Kasumi-1 (cell line): ENCODE results near the gene CDK10.
"Not testable (repeated sequence)": the region's sequence is repeated elsewhere in the genome, so short reads cannot be mapped to it uniquely, and the experiment has no call there.

Source experiments
- DNase-seq, 2 experiments: peaks; one replicate each; lab custom pipeline; 2025; lab: John Stamatoyannopoulos, UW

Gene CDK10

DNA sequence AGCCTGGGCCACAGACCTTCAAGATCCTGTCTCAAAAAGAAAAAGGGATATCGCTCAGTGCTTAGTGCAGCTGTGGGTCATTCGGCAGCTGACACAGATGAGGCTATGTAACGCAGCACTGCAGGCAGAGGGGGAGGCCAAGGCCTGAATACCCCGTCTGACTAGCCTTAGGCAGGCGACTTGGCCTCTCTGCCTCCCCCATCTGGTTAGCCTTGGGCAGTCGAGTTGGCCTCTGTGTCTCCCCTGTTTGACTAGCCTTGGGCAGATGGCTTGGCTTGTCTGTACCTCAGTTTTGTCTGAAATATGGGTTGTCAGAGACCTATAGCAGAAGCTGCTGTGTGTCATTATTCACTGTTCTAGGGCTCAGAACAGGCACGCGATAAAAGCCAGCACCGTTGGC is 18.9 kb upstream of the CDK10 start:
- no peak for DNase-seq

DNA sequence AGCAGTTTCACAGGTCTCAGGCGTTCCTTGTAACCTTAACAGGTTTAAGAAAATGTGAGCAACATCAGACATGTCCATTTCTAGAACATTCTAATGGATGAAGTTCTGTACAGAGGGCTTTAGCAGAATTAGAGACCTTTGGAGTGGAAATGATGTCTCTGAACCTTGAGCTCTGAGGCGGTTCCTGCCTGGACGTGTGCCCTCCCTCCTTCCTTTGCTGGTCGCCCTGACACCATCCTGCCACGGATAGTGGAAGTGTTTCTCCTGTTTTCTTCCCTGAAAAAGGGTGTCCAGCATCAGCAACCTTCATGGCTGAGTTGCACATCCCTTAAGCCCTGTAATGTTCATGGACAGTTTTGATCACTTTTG is 17.7 kb upstream of the CDK10 start:
- no peak for DNase-seq

DNA sequence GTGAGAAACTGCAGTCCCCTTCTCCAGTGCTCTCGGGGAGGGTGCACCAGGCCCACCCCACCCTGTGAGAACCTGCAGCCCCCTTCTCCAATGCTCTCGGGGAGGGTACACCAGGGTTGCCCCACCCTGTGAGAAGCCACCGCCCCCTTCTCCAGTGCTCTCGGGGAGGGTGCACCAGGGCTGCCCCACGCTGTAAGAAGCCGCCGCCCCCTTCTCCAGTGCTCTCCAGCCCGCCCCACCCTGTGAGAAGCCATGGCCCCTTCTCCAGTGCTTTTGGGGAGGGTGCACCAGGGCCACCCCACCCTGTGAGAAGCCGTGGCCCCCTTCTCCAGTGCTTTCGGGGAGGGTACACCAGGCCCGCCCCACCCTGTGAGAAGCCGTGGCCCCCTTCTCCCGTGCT is 16.7 kb upstream of the CDK10 start:
- no peak for DNase-seq

DNA sequence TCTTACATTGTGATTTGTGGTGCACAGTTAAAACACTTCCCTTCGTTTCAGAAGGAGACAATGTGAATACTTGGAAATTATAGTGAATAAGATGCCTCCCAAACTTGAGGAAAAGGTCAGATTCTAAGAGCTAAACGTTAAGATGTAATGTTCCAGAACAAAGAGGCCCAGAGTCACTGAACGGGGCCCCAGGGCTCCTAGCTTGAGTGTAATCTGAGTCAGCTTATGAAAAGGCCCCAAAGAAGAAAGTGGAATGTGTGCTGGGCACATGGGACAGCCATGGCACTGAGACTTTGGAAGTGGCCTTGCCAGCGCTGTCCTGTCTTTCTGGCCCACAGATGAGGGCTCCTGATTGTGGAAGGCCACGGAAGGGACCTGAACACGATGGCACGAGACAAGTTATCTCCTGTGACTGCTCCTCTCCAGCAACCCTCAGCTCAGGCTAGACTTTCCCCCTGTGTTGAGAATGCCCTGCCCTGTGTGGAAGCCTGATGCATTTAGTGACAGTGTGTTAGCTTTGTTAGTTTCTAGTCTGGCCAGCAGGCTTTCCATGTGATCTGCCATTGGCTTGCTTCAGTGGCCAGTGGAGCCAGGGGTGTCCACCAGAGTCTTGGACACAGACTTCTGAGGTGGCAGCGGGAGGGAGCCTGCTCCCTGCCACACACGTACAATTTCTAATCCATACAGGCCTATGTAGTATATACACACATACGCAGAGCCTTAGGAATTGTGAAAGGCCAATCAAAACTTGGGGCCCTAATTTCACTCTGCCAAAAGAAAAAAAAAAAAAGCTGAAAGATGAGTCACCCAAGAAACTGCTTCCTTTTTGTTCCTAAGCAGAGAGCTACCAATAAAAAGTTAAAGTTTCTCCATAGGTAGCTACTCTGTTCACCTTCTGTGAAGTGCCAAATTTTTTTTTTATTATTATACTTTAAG is 15.7 kb upstream of the CDK10 start:
- peak in 1 of 2 experiments; percentile 16 for DNase-seq

DNA sequence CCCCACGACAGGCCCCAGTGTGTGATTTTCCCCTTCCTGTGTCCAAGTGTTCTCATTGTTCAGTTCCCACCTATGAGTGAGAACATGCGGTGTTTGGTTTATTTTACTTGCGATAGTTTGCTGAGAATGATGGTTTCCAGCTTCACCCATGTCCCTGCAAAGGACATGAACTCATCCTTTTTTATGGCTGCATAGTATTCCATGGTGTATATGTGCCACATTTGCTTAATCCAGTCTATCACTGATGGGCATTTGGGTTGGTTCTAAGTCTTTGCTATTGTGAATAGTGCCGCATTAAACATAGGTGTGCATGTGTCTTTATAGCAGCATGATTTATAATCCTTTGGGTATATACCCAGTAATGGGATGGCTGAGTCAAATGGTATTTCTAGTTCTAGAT is 14.9 kb upstream of the CDK10 start:
- DNase-seq = not testable (repeated sequence)

DNA sequence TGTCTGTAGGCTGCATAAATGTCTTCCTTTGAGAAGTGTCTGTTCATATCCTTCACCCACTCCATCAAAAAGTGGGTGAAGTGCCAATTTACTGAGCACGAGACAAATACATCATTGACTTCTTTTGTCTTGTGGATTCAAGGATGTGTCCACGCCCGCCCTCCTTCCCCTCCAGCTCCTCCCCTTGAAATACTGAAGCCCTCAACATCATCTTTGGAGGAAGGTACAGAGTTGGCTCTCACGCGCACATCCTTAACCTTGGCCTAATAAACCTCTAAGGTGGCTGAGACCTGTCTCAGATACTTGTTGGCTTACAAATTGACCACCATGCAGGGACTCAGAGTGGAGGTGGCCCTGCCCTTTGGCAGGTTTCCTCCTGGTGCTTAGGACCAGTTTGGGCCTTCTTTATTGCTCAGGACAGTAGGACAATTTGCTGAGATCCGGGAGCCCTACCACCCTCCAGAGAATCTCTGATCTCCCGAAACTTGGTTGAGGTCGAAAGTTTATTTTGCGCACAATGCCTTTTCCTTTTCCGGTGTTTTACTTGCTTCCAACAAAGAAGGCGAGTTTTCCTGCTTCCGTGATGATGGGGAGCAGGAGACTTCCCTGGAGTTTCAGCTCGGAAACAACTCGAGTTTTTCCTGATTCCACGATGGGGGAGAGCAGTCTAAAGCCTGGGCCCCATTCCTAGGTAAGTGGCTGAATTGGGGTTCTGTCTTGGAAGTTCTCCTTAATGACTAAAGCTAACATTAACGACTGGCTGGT is 14.1 kb upstream of the CDK10 start:
- DNase-seq = no peak

DNA sequence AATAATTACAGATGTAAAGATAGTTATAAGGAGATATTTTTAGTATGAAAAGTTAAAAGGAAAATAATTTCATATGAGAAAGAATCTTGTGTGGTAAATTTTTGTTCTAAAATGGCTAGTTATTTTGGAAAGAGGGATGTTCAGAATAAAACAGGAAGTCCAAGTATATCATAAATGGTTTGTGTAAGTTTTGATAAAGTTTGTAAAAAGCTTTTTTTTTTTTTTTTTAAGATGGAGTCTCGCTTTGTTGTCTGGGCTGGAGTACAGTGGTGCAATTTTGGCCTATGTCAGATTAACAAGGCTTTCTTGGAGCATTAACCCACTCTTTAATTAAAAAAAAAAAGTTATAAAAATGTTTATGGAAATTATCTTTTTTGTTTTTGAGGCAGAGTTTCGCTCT is 8.2 kb upstream of the CDK10 start:
- peak in 1 of 2 experiments; percentile 22 for DNase-seq

DNA sequence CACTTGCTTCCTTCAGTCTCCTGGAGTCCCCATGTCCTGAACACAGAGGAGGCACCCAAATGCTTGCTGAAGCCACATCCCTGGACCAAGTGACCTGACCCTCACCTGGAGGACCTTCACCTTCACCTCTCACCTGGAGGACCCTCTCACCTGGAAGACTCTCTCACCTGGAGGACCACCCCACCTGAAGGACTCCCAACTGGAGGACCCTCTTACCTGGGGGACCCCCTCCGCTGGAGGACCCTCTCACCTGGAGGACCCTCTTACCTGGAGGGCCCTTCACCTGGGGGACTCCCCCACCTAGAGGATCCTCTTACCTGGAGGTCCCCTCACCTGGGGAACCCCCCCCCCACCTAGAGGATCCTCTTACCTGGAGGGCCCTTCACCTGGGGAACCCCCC is 573 bp upstream of the CDK10 start:
- no peak for DNase-seq

DNA sequence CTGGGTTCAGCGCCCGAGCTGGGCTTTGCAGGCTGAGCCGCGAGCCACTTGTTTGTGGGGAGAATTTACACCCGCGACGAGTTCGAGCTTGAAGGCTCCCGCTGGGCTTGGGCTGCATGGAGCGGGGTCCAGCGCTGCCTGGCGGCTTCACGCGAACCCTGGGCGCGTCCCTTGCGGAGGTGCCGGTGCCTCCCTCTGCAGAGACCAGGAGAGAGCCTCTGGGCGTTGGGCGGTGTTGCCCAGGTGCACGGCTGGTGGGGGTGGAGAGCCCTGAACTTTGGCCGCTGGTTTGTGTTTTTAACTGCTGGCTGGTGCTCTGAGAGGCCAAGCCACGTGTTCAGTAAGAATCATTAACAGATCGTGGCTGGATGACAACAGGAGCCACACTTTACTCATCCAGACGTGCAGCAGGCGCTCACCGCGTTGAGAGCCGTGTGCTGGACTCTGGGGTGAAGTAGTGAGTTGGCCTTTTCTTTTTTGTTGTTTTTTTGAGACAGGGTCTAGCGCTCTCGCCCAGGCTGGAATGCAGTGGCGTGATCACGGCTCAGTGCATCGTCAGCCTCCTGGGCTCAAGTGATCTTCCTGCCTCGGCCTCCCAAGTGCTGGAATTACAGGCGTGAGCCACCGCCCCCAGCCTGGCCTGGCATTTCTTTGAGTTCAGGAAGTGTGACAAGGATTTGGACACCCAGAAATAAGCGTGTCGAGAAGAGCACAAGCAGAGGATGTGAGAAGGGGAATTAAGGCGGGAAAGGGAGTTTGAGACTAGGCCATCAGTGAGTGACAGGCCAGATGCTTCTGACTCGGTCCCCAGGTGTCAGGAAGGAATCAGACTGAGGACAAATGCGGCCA is 827 bp downstream of the CDK10 start:
- DNase-seq = no peak

DNA sequence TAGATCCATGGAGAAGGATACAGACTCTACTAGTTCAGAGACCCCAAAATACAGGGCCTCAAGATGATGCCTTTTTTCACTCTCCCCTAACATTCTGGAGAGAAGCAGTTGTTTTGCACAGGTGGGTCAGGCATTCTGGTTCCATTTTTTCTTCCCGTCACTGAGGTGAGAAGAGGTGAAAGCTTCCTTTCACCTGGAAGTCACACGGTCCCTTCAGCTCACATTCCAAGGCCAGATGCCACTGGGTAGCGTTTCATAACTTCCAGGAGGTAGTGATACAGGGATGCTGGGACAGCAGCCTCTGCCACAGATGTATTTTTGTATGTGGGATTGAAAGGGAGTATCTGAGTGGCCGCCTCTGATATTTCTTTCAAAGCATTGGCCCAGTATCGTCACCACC is 1.9 kb downstream of the CDK10 start:
- DNase-seq = no peak

DNA sequence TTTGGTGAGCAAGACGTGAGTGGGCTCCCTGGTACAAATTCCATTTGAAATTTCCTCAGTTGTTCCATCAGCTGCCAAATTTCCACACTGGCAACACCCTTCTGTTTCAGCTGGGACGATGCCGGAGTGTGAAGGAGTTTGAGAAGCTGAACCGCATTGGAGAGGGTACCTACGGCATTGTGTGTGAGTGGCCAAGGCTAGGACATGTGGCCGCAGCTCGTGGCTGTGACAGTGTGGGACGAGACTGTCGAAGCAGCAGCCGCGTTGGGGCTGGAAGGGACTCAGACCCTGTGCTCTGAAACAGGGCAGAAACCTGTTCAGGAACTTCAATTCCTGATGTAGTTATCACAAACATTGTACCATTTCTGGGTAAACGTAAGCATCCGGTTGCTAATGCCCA is 2.7 kb downstream of the CDK10 start:
- no peak for DNase-seq

DNA sequence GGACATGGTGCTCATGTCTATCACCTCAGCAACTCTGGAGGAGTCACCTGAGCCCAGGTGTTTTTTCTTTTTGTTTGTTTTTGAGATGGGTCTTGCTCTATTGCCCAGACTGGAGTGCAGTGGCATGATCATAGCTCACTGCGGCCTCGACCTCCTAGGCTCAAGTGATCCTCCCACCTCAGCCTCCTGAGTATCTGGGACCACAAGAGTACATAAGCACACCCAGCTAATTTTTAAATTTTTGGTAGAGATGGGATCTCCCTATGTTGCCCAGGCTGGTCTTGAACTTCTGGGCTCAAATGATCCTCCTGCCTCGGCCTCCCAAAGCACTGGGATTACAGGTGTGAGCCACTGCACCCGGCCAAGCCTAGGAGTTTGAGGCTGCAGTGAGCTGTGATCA is 3.1 kb downstream of the CDK10 start:
- not testable (repeated sequence) for DNase-seq

DNA sequence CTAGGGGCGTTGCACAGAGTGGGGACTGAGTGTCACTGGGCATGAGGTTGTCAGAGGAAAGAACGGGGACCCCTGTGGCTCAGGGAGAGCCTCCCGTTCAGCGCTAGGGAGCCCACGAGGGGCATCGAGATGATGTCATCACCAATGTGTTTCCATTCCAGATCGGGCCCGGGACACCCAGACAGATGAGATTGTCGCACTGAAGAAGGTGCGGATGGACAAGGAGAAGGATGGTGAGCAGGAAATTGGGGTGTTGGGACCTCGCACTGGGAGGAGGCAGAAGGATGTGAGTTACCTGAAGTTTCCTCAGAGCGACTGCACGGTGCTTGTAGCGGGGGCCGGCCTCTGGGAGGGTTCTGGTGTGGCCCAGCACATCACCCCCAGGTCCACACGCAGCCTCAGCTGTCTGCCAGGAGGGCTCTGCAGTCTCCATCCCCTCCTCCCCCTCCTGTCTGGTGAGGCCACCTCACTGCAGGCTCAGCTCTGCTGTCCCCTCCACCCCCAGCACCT is 4.0 kb downstream of the CDK10 start:
- DNase-seq = no peak

DNA sequence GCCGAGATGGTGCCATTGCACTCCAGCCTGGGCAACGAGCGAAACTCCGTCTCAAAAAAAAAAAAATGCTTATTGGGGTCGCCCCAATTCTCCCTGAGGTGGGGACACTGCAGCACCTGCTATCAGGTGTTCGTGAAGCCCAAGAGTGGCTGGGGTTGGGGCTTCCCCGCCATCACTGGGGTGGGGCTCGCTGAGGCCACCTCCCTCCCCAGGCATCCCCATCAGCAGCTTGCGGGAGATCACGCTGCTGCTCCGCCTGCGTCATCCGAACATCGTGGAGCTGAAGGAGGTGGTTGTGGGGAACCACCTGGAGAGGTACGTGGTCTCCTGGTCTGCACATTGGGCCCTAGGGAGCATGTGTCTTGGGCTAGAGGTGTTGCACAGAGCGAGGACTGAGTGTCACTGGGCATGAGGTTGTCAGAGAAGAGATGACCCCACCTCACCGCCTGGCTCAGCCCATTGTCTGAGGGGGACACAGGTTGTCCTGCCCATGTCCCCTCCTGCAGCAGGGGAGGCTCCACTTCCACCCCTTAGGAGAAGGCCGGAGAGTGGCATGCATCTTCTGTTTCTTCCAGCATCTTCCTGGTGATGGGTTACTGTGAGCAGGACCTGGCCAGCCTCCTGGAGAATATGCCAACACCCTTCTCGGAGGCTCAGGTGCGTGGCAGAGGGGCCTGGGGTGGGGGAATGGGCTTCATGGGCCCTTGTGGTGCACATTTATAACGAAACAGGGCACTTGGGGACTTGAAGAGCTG is 4.9 kb downstream of the CDK10 start:
- DNase-seq = no peak

DNA sequence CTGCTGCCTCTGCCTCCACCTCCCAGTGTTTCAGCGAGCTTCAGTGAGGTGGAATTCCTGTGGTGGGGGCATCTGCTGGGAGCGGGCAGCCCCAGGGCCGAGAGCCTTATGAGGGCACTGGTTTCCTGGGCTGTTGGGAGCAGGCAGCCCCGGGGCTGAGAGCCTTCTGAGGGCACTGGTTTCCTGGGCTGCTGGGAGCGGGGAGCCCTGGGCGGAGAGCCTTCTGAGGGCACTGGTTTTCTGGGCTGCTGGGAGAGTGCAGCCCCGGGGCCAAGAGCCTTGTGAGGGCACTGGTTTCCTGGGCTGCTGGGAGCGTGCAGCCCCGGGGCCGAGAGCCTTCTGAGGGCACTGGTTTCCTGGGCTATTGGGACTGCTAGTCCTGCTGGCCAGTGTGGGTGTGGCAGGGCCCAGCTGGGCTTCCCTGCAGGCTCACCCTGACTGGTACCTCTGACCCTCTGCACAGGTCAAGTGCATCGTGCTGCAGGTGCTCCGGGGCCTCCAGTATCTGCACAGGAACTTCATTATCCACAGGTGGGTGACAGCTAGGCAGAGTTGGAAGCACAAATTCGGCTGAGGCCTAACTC is 5.6 kb downstream of the CDK10 start:
- DNase-seq = no peak

DNA sequence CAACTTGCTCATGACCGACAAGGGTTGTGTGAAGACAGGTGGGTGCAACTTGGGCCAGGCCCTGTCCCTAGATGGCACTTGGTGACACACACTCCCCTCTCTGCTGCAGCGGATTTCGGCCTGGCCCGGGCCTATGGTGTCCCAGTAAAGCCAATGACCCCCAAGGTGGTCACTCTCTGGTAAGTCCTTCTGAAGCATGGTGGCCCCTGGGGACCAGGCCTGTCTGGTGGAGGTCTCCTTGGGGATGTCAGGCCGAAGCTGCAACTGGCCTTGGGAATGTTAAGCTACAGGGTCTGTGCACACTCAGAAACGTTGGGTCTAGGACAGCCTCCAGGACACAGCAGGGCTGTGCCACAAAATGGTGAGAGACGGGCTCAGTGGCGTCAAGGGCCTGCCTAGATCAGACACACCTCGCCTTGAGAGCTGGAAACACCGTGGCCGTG is 6.8 kb downstream of the CDK10 start:
- no peak for DNase-seq

DNA sequence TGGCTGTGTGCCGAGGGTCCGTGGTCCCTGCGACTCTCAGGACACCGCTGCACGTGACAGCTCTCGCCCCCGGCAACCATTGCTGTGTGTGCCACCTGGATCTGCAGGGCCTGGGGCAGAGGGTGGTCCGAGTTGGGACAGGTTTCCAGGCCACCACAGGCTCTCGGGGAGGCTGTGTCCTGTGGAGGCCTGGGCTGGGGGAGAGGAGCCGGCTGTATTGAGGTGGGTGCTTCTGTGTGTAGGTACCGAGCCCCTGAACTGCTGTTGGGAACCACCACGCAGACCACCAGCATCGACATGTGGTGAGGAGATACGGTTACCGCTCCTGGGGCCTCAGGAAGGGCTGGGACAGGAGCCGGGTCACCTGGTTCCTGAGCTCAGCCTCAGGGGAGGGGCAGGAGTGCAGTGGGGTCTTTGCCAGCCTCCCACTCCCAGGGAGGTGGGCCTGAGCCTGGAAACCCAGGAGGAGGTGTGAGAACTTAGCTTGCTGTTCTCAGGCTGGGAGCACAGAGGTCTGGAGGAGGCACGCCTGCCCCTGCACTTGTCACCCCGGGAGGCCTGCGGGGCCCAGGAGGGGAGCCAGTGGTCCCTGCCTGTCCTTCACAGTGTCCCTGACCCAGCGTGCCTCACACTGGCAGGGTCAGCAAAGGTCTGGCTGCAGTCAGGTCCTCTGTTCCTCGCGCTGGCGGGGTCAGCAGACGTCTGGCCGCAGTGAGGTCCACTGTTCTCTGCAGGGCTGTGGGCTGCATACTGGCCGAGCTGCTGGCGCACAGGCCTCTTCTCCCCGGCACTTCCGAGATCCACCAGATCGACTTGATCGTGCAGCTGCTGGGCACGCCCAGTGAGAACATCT is 7.7 kb downstream of the CDK10 start:
- DNase-seq = no peak

DNA sequence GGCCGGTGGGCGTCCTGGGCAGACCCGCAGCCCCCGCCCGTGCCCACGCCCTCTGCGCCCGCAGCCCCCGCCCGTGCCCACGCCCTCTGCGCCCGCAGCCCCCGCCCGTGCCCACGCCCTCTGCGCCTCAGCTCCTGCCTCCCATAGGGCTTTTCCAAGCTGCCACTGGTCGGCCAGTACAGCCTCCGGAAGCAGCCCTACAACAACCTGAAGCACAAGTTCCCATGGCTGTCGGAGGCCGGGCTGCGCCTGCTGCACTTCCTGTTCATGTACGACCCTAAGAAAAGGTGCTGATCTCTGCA is 8.2 kb downstream of the CDK10 start:
- DNase-seq = not testable (repeated sequence)

DNA sequence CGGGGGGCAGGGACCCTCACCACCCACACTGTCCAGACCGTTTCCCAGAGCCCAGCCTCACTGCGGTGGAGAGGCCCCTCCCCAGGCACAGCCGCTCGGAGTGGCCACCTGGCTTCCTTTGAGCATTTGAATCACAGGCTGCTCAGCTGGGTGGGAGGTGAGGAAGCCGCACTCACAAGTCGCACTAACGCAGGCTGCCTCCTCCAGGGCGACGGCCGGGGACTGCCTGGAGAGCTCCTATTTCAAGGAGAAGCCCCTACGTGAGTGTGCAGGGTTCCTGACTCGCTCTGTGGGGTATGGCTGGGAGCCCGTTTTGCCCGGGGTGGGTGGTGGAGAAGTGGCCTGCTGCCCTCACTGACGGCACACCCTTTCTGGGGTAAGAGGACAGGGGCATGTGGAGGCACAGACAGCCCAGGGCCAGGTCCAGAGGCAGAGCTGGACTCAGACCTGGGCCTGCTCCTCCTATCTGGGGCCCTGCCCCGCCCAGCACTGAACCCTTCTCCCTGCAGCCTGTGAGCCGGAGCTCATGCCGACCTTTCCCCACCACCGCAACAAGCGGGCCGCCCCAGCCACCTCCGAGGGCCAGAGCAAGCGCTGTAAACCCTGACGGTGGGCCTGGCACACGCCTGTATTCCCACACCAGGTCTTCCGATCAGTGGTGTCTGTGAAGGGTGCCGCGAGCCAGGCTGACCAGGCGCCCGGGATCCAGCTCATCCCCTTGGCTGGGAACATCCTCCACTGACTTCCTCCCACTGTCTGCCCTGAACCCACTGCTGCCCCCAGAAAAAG is 8.8 kb downstream of the CDK10 start:
- DNase-seq = no peak
